Neural crest cell (in vitro differentiated cells): ENCODE results near the gene CNPPD1. TPM values are rescaled to one million over a fixed set of nuclear protein-coding genes. Genes with fewer than 3 reads are reported as not detected.

Experiments used
- DNase-seq: peaks from one replicate; pipeline ENCODE4 v3.0.0; 2021; ENCODE audit warnings: low read depth, mixed read lengths, low spot score
- H3K27ac Mint-ChIP-seq: one replicate; pipeline ENCODE4 v1.8.0; 2021; ENCODE audit warnings: mild to moderate bottlenecking, mixed read lengths; ENCODE audit not compliant: unreplicated experiment
- H3K27me3 Mint-ChIP-seq: 2 replicates; pipeline ENCODE4 v1.8.0; 2021; ENCODE audit warnings: low read depth, mild to moderate bottlenecking, mixed read lengths
- H3K36me3 Mint-ChIP-seq: 2 replicates; pipeline ENCODE4 v1.8.0; 2021; ENCODE audit warnings: low read depth, mild to moderate bottlenecking, mixed read lengths
- H3K4me1 Mint-ChIP-seq: 2 replicates; pipeline ENCODE4 v1.8.0; 2021; ENCODE audit warnings: mixed read lengths
- H3K4me3 Mint-ChIP-seq: one replicate; pipeline ENCODE4 v1.8.0; 2021; ENCODE audit warnings: mild to moderate bottlenecking, mixed read lengths
- H3K9me3 Mint-ChIP-seq: 2 replicates; pipeline ENCODE4 v1.8.0; 2021; ENCODE audit warnings: mixed read lengths
- CTCF ChIP-seq: fragments of 200-600 bp; sonication (generic); conservative IDR thresholded peaks from 2 replicates; pipeline ENCODE4 v1.5.0; 2021; ENCODE audit warnings: antibody characterized with exemption, mild to moderate bottlenecking
- total RNA-seq: library from RNA; stranded (reverse); gene quantifications from 2 replicates; pipeline ENCODE4 v1.2.1, GENCODE V29; 2021

Gene CNPPD1
- total RNA-seq, 1 donor from 2014 or later, result 42.1 TPM

- DNase-seq, result no peak
- Mint-ChIP-seq H3K9me3 (no peaks in the 10 kb centered on the region), H3K27me3 (no peaks in the 10 kb centered on the region), H3K36me3 (peaks cover 5% of the 10 kb centered on the region), H3K4me3 (peak overlapping the region; percentile 83), H3K27ac (no peak overlapping the region), H3K4me1 (peaks cover 19% of the 10 kb centered on the region)
- no peak for TF ChIP-seq CTCF
Observed at GRCh38 chr2:219219784-219220532, 43.2 kb upstream of the CNPPD1 start.

GRCh38 chr2:219218732-219219701 is 42.3 kb upstream of the CNPPD1 start, which contains the start of gene ABCB6:
TSS of gene ABCB6 (minus strand) at chr2:219218958. CDS start at chr2:219218673, 285 bp downstream.
- DNase-seq, result peak; percentile 92
- H3K27ac Mint-ChIP-seq, result peak within 1 kb of the TSS; percentile 97
- H3K27me3 Mint-ChIP-seq, result no peaks in the 10 kb centered on the region
- peaks cover 19% of the 10 kb centered on the region for H3K4me1 Mint-ChIP-seq
- H3K9me3 Mint-ChIP-seq, result no peaks in the 10 kb centered on the region
- H3K36me3 Mint-ChIP-seq, result peaks cover 5% of the 10 kb centered on the region
- peak within 1 kb of the TSS; percentile 97 for H3K4me3 Mint-ChIP-seq
- no peak for TF ChIP-seq CTCF

GRCh38 chr2:219218217-219218731 is 41.5 kb upstream of the CNPPD1 start:
- Mint-ChIP-seq H3K9me3 (no peaks in the 10 kb centered on the region), H3K36me3 (peaks cover 2% of the 10 kb centered on the region), H3K4me3 (peak overlapping the region; percentile 97), H3K4me1 (peaks cover 19% of the 10 kb centered on the region), H3K27me3 (no peaks in the 10 kb centered on the region), H3K27ac (peak overlapping the region; percentile 97)
- no peak for DNase-seq
- TF ChIP-seq CTCF, result no peak

- H3K4me1 Mint-ChIP-seq, result peaks cover 19% of the 10 kb centered on the region
- peaks cover 2% of the 10 kb centered on the region for H3K36me3 Mint-ChIP-seq
- peak overlapping the region; percentile 56 for H3K4me3 Mint-ChIP-seq
- H3K27ac Mint-ChIP-seq, result no peak overlapping the region
- no peaks in the 10 kb centered on the region for H3K27me3 Mint-ChIP-seq
- TF ChIP-seq CTCF, result no peak
- H3K9me3 Mint-ChIP-seq, result no peaks in the 10 kb centered on the region
- DNase-seq, result no peak
Observed at GRCh38 chr2:219216535-219216915, 39.8 kb upstream of the CNPPD1 start.

- DNase-seq, result no peak
- H3K9me3 Mint-ChIP-seq, result no peaks in the 10 kb centered on the region
- H3K27me3 Mint-ChIP-seq, result no peaks in the 10 kb centered on the region
- peaks cover 2% of the 10 kb centered on the region for H3K36me3 Mint-ChIP-seq
- no peak for TF ChIP-seq CTCF
- H3K27ac Mint-ChIP-seq, result peak overlapping the region; percentile 88
- H3K4me3 Mint-ChIP-seq, result no peak overlapping the region
- peaks cover 19% of the 10 kb centered on the region for H3K4me1 Mint-ChIP-seq
Observed at GRCh38 chr2:219215871-219216534, 39.3 kb upstream of the CNPPD1 start.
